ENCODE results near the gene UBL3.

UBL3 gene

DNA sequence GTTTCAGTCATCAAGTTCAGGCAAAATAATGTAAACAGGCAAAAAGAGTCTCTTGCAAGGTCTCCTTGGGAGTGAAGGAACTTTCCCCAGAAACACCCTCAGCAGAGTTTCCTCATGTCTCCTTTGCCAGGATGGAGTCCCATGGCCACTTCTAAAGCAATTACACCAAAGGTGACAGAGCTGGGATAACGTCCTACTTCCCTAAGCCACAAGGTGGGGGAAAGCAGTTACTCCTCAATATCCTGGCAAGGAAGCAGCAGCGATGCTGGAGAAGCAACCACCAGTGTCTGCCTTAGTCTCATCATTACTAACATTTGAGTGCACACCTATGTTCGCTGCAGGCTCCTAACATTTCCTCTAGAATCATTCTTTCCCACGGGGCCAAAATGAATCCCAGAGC, 88.6 kb downstream of the UBL3 start:
- in situ Hi-C loops (cut with HindIII; ENCODE audit: low sequenced_read_pairs): loop anchor here (25.0 kb wide), 1 partner anchor 350 kb away; no protein-coding TSS in a partner anchor

- in situ Hi-C loops (cut with HindIII; ENCODE audit: low sequenced_read_pairs): loop anchor here (25.0 kb wide), 1 partner anchor 351 kb away; no protein-coding TSS in a partner anchor
Observed at GRCh38 chr13:29761160-29761559, 89.3 kb downstream of the UBL3 start.

DNA sequence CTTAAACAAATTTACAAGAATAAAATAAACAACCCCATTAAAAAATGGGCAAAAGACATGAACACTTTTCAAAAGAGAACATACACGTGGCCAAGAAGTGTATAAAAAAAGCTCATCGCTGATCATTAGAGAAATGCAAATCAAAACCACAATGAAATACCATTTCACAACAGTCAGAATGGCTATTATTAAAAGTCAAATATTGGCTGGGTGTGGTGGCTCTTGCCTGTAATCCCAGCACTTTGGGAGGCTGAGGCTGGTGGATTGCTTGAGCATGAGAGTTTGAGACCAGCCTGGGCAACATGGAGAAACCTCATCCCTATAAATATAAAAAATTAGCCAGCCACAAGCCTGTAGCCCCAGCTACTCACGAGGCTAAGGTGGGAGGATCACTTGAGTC, 89.9 kb downstream of the UBL3 start:
- in situ Hi-C loops (cut with HindIII; ENCODE audit: low sequenced_read_pairs): loop anchor here (25.0 kb wide), 1 partner anchor 352 kb away; no protein-coding TSS in a partner anchor

DNA sequence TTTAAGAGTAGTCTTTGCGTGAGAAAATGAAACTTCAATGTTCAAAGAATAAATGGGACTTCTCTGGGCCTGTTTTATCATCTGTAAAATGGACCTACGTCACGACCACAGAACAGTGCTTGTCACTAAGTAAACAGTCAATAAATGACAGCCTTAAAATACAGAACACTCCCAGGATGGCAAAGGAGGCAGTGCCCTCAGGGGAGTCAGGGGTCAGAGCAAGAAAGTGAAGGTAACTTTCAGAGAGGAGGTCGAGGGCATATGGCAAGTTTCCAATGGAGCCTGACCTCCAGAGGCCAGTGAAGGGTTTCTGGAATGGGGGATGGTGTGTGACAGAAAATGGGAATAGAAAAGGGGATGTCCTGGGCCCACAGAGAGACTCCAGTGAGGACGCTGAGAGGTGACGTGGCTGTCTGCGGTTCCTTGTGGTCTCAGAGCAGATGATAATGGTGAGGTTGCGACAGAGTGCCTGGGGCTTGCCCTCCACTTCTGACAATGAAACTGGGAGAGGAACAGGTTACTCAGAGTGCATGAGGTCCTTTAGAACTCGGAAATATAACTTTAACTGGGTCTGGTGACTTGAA, 91.8 kb downstream of the UBL3 start:
- in situ Hi-C loops (cut with HindIII; ENCODE audit: low sequenced_read_pairs): loop anchor here (25.0 kb wide), 1 partner anchor 354 kb away; no protein-coding TSS in a partner anchor

GRCh38 chr13:29756506-29756905, 93.9 kb downstream of the UBL3 start:
- in situ Hi-C loops (cut with HindIII; ENCODE audit: low sequenced_read_pairs): loop anchor here (25.0 kb wide), 1 partner anchor 356 kb away; no protein-coding TSS in a partner anchor

DNA sequence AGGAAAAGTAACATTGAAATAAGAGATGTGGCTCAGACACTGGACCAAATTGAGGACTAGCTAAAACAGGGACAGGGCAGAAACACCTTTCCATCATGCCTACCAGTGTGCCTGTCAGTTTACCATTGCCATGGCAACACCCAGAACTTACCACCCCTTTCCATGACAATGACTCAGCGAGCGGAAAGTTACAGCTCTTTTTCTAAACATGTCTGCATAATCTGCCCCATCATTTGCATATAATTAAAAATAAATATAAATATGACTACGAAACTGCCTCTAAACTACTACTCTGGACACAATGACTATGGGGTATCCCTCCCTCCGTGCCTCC, 96.0 kb downstream of the UBL3 start:
- in situ Hi-C loops (cut with HindIII; ENCODE audit: low sequenced_read_pairs): loop anchor here (25.0 kb wide), 1 partner anchor 358 kb away; no protein-coding TSS in a partner anchor

DNA sequence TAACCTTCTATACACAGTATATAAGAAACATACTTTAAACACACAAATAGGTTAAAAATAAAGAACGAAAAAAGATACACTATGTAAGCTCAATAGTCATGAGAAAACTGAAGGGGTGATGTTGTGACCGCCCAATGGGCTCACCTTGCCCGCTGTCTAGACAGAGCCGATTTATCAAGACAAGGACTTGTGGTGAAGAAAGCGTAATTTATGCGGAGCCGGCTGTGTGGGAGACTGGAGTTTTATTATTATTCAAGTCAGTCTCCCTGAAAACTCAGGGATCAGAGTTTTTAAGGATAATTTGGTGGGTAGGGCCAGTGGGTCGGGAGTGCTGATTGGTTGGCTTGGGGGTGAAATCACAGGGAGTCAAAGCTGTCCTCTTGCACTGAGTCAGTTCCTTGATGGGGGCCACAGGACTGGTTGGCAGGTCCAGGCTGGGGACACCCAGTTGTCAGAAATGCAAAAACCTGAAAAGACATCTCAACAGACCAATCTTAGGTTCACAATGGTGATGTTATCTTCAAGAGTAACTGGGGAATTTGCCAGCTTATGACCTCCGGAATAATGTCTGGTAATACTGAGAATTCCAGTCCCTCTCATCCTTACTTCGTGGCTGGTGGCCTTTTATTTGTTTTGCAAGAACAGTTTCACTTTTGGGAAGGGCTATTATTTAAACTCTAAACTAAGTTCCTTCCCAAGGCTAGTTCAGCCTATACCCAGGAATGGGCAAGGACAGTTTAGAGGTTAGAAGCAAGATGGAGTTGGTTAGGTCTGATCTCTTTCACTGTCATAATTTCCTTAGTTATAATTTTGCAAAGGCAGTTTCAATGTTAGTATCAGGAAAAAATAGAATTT, 96.6 kb downstream of the UBL3 start:
- in situ Hi-C loops (cut with HindIII; ENCODE audit: low sequenced_read_pairs): loop anchor here (25.0 kb wide), 1 partner anchor 358 kb away; no protein-coding TSS in a partner anchor

DNA sequence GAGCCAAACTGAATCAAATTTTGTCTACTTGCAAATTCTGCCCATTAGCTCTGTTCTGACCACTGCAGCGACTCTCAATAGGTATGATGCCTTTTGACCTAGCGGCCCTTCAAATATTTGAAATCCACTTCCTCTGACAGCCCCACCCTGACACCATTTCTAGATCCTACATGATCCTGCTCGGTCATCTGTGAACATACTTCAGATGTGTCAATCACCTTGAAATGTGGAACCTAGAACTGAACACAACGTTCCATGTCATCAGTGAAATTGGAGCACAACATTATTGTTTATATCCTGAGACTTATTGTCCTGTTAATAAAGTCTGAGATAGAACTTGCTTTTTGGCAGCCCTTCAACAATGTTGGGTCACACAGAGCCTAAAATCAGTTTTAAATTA, 98.2 kb downstream of the UBL3 start:
- in situ Hi-C loops (cut with HindIII; ENCODE audit: low sequenced_read_pairs): loop anchor here (25.0 kb wide), 1 partner anchor 360 kb away; no protein-coding TSS in a partner anchor

GRCh38 chr13:29750183-29750530, 100.3 kb downstream of the UBL3 start:
- in situ Hi-C loops (cut with HindIII; ENCODE audit: low sequenced_read_pairs): loop anchor here (25.0 kb wide), 1 partner anchor 362 kb away; no protein-coding TSS in a partner anchor

DNA sequence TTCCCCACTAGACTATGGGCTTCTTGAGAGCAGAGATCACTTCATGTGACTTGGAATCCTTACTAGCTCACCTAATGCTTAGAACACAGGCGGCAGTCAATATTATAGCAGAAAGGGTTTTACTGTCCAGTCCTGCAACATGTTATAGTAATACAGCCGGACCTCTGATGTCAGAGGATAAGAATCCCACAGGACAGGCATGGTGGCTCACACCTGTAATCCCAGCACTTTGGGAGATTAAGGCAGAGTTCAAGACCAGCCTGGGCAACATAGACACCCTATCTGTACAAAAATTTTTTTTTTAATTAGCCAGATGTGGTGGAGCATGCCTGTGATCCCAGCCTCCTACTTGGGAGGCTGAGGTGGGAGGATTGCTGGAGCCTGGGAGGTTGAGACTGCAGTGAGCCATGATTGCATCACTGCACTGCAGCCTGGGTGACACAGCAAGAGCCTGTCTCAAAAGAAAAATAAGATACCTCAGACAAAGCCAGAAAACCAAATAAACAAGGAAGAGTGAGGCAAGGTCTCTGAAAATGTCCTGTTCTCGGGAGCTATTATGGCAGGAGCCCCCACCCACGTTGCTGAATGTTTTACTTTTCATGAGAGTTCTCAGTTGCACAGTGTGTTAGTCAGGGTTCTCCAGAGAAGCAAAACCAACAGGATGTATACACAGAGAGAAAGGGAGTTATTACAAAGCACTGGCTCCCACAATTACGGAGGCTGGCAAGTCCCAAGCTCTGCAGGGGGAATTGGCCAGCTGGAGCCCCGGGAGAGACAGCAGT, 100.8 kb downstream of the UBL3 start:
- in situ Hi-C loops (cut with HindIII; ENCODE audit: low sequenced_read_pairs): loop anchor here (25.0 kb wide), 1 partner anchor 363 kb away; no protein-coding TSS in a partner anchor

GRCh38 chr13:29748097-29748496, 102.3 kb downstream of the UBL3 start:
- in situ Hi-C loops (cut with HindIII; ENCODE audit: low sequenced_read_pairs): no loop called here

DNA sequence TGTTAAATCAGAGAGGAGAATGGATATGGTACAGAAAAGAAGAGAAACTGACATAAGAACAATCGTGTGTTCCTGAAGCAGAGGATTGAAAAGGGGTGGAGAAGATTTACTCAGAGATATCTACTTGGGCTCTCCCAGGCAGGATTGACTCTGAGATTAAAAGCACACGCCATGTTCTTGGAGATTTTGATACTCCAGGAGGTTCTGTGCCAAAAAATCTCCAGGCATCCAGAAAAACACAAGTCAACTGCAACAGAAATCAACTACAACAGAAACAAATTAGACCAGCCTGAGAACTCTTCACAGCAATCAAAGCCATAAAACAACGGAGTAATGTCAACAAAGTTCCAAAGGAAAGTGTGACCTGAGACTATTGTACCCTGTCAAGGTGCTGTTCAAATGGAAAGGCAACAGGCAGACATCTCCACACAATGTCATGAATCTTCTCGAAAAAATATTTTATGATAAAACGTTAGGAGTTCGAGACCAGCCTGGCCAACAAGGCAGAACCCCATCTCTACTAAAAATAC, 104.2 kb downstream of the UBL3 start:
- in situ Hi-C loops (cut with HindIII; ENCODE audit: low sequenced_read_pairs): no loop called here

DNA sequence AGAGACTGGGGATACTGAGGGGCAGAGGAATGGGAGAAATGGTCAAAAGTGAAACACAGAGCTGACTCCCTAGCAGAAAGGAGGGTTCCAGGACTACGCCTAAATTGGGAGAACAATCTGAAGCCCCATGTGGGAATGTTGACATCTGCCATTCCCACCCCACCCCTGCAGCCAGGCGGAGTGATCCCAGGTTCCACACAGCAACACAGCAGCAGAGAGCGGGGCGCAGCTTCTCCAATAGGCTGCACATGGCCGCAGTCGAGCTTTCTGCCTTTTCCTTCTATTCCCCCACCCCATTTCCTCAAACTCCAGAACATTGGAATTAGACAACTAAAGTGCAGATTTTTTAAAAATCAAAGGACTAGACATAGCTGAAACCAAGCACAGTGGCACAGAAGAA, 104.7 kb downstream of the UBL3 start:
- in situ Hi-C loops (cut with HindIII; ENCODE audit: low sequenced_read_pairs): no loop called here

DNA sequence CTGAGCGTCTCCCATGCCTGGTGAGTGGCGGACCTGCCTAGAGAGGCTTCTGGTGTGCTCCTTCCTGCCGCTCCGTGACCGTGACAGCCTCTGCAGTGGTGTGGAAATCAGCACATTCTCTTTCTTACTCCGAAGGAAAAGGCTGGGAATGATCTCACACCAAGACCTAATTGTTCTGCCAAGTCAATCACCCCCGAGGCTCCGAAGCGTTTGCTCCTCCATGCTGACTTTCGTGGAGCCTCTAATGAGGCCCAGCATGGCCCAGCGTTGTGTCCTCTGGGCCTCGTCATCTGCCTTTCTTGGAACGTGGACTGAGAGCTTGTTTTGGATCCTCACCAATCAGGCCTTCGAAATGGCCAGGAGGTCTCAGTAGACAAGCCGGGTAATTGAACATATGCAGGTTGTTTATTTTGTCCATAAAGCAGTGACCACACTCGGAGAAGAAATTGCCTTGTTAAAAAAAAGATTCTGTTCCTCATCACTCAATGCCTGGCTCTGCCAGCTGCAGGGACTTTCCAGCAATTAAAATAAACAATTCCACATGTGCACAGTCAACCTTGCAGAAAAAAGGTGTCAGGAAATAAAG, 107.1 kb downstream of the UBL3 start:
- in situ Hi-C loops (cut with HindIII; ENCODE audit: low sequenced_read_pairs): no loop called here

DNA sequence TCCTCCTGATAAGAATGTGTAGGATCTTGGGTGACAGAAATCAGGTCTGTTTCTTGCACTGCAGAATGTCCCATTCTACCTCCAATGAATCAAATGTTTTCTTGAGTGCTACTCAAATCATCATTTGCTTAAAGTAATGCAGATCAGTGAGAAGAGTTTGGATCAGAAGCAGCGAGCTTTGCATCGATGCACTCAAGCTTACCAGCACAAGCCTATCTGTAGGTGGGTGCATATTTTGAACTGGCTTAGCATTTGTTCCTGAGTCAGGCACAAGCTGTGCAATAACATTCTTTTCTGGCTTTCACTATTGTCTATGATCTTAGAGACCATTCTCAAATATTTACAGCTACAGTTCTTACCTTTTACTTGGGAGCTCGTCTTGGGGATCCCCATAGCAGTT, 109.5 kb downstream of the UBL3 start:
- in situ Hi-C loops (cut with HindIII; ENCODE audit: low sequenced_read_pairs): no loop called here

- in situ Hi-C loops (cut with HindIII; ENCODE audit: low sequenced_read_pairs): no loop called here
Observed at GRCh38 chr13:29737061-29737460, 113.4 kb downstream of the UBL3 start.

GRCh38 chr13:29733147-29733611, 117.2 kb downstream of the UBL3 start:
- in situ Hi-C loops (cut with HindIII; ENCODE audit: low sequenced_read_pairs): no loop called here

GRCh38 chr13:29730253-29730652, 120.2 kb downstream of the UBL3 start:
- in situ Hi-C loops (cut with HindIII; ENCODE audit: low sequenced_read_pairs): no loop called here

DNA sequence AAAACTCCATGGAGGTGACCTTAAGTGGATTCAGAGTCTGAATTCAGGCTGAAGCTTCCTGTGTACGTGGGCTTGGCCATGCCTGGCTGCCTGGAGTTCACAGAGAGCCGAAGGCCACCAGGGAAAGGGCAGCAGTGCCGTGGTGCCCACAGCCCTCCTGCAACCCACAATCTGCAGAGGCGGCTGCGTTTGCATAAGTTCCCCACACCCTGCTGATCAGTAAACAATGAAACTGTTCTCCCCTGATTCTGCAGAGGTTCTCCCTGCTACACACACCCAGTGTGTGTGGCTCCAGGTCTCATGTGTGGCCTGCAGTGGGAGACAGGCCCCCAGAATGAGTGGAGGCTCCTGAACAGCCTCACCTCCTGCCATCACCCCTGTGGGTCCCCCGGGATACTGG, 128.0 kb downstream of the UBL3 start:
- in situ Hi-C loops (cut with HindIII; ENCODE audit: low sequenced_read_pairs): loop anchor here (25.0 kb wide), 1 partner anchor 260 kb away; no protein-coding TSS in a partner anchor

DNA sequence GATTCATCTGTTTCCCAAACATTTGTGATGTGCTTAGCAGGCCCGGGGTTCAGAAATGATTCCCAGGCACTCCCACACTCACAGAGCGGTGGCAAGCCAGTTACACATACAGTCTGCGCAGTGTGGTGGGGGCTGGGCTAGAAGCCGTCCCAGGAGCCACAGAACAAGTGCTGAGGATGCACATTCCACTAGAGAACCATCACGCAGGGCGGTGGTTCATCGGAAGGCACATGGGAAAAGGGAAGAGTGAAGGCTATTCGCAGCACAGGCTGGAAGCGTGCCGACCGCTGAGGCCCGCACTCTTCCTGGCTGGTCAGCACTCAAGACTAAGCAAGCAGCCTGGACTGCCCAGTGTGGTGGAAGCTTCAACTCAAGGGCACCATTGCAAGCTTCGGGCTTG, 128.7 kb downstream of the UBL3 start:
- in situ Hi-C loops (cut with HindIII; ENCODE audit: low sequenced_read_pairs): loop anchor here (25.0 kb wide), 1 partner anchor 259 kb away; no protein-coding TSS in a partner anchor

All from endothelial cell of hepatic sinusoid (primary cell).